PC-3 (cell line): ENCODE measurements around the gene MAP2K5.

Experiments
- CTCF ChIP-seq: fragments of 300-600 bp; sonication (generic); conservative IDR thresholded peaks from 2 replicates; pipeline ENCODE4 v1.5.1; 2017; ENCODE audit warnings: antibody characterized with exemption, low read depth, mild to moderate bottlenecking, low read length
- EZH2 ChIP-seq: fragments of 300-600 bp; sonication (generic); IDR thresholded peaks from one replicate; pipeline ENCODE4 v1.6.1; 2017; ENCODE audit warnings: antibody characterized with exemption, mild to moderate bottlenecking, low read length; ENCODE audit not compliant: unreplicated experiment

GRCh38 chr15:67585681-67586080 is 43.2 kb downstream of the MAP2K5 start:
- TF ChIP-seq CTCF = no peak
- no peak for TF ChIP-seq EZH2
